ENCODE data around the gene MRPL40.

MRPL40 gene

GRCh38 chr22:19410941-19411689, 21.2 kb upstream of the MRPL40 start:
- H3K27ac ChIP-seq (ENCODE audit: extremely low read depth, low read depth, low read length): no peak overlapping the region
- peaks cover 3 to 57% of the 10 kb centered on the region in 2 experiments; a peak in 2 of 3 replicates for H3K36me3 ChIP-seq (ENCODE audit: control insufficient read depth in 2 of 2, insufficient read depth in 1 of 2, low read length in 2 of 2)
- no peak overlapping the region for H3K4me3 ChIP-seq (ENCODE audit: low read depth, low read length)
- POLR2A ChIA-PET: interaction anchor here (1.1 kb wide), 1 partner anchor 34 kb away, joined by 3 read pairs; no protein-coding TSS in a partner anchor
- no peaks in the 10 kb centered on the region for H3K9me3 ChIP-seq (ENCODE audit: control insufficient read depth, insufficient read depth, low read depth, low read length)
- H3K4me1 ChIP-seq (ENCODE audit: control insufficient read depth, insufficient read depth, low read length): peaks cover 12% of the 10 kb centered on the region
- TF ChIP-seq PATZ1 (tag by site-specific recombination; IDR thresholded peaks at IDR 0.05) (no peak), ZNF433 (tag by site-specific recombination; IDR thresholded peaks at IDR 0.05; ENCODE audit: low read depth) (no peak), ZBTB10 (tag by site-specific recombination; IDR thresholded peaks at IDR 0.05) (no peak), GLIS1 (tag by site-specific recombination; IDR thresholded peaks at IDR 0.05) (no peak), ZNF146 (tag by site-specific recombination; IDR thresholded peaks at IDR 0.05) (no peak), ZBTB21 (tag by site-specific recombination; IDR thresholded peaks at IDR 0.05) (no peak), ZNF148 (tag by site-specific recombination; IDR thresholded peaks at IDR 0.05; ENCODE audit: borderline replicate concordance) (no peak), INSM2 (tag by site-specific recombination; IDR thresholded peaks at IDR 0.05) (no peak)
- CTCF ChIA-PET: no interaction called here

- Histone ChIP-seq H3K4me3 (ENCODE audit: low read depth, low read length) (no peak overlapping the region), H3K36me3 (ENCODE audit: control insufficient read depth in 2 of 2, insufficient read depth in 1 of 2, low read length in 2 of 2) (peaks cover 3 to 51% of the 10 kb centered on the region in 2 experiments; a peak in 2 of 3 replicates), H3K27ac (ENCODE audit: extremely low read depth, low read depth, low read length) (no peak overlapping the region), H3K4me1 (ENCODE audit: control insufficient read depth, insufficient read depth, low read length) (peaks cover 12% of the 10 kb centered on the region), H3K9me3 (ENCODE audit: control insufficient read depth, insufficient read depth, low read depth, low read length) (no peaks in the 10 kb centered on the region)
- POLR2A ChIA-PET: interaction anchor here (1.1 kb wide), 1 partner anchor 34 kb away, joined by 3 read pairs; no protein-coding TSS in a partner anchor
- CTCF ChIA-PET: no interaction called here
- no peak for TF ChIP-seq ZNF624 (tag by site-specific recombination; IDR thresholded peaks at IDR 0.05)
- TF ChIP-seq ZNF48 (tag by site-specific recombination; IDR thresholded peaks at IDR 0.05): no peak
- no peak for TF ChIP-seq ZNF391 (tag by site-specific recombination; IDR thresholded peaks at IDR 0.05; ENCODE audit: borderline replicate concordance, low read depth)
- no peak for TF ChIP-seq ZNF157 (tag by site-specific recombination; IDR thresholded peaks at IDR 0.05)
- no peak for TF ChIP-seq ZNF785 (tag by site-specific recombination; IDR thresholded peaks at IDR 0.05)
- TF ChIP-seq ZNF473 (tag by site-specific recombination; IDR thresholded peaks at IDR 0.05): no peak
- no peak for TF ChIP-seq ZFP3 (tag by site-specific recombination; IDR thresholded peaks at IDR 0.05; ENCODE audit: low read depth)
- TF ChIP-seq ZNF16 (tag by site-specific recombination; IDR thresholded peaks at IDR 0.05; ENCODE audit: low read depth): no peak
- TF ChIP-seq ZNF426 (tag by site-specific recombination; IDR thresholded peaks at IDR 0.05): no peak
- no peak for TF ChIP-seq INSM2 (tag by site-specific recombination; IDR thresholded peaks at IDR 0.05)
- TF ChIP-seq ZNF544 (tag by site-specific recombination; IDR thresholded peaks at IDR 0.05): no peak
- TF ChIP-seq ZNF350 (tag by site-specific recombination; IDR thresholded peaks at IDR 0.05): no peak
- TF ChIP-seq ZNF530 (tag by site-specific recombination; IDR thresholded peaks at IDR 0.05; ENCODE audit: low read depth): no peak
- no peak for TF ChIP-seq ZNF549 (tag by site-specific recombination; IDR thresholded peaks at IDR 0.05)
- TF ChIP-seq ZSCAN18 (tag by site-specific recombination; IDR thresholded peaks at IDR 0.05): no peak
These were observed 20.7 kb upstream of the MRPL40 start for GRCh38 chr22:19411690-19412045.
